SIG-M5 (cell line): Measurements from ENCODE around the gene NFKBIB.
"Not testable (repeated sequence)": the region's sequence is repeated elsewhere in the genome, so short reads cannot be mapped to it uniquely, and the experiment has no call there.

ENCODE experiments used
- DNase-seq: peaks from one replicate; lab custom pipeline; 2025; lab: John Stamatoyannopoulos, UW

The NFKBIB gene

GRCh38 chr19:38899447-38900201 lies at the start of gene NFKBIB, which contains the start of gene SIRT2:
TSS of gene NFKBIB (plus strand) at chr19:38899969. CDS start at chr19:38900033, 64 bp downstream.
TSS of gene SIRT2 (minus strand) at chr19:38899618. CDS start at chr19:38899521, 97 bp downstream.
- peak; percentile 98 for DNase-seq

GRCh38 chr19:38850436-38850975 lies 49.3 kb upstream of the NFKBIB start:
- DNase-seq = no peak

- DNase-seq = no peak
Measured at GRCh38 chr19:38850976-38851621, 48.7 kb upstream of the NFKBIB start.

- no peak for DNase-seq
Measured at GRCh38 chr19:38851622-38852230, 48.0 kb upstream of the NFKBIB start.

- peak; percentile 18 for DNase-seq
Measured at GRCh38 chr19:38852231-38853044, 47.3 kb upstream of the NFKBIB start.

GRCh38 chr19:38853214-38853613 lies 46.6 kb upstream of the NFKBIB start:
- no peak for DNase-seq

- DNase-seq = not testable (repeated sequence)
Measured at GRCh38 chr19:38854961-38855360, 44.8 kb upstream of the NFKBIB start.

GRCh38 chr19:38855751-38856150 lies 44.0 kb upstream of the NFKBIB start:
- DNase-seq = not testable (repeated sequence)

GRCh38 chr19:38856813-38857212 lies 43.0 kb upstream of the NFKBIB start:
- no peak for DNase-seq

GRCh38 chr19:38859631-38860204 lies 40.1 kb upstream of the NFKBIB start:
- not testable (repeated sequence) for DNase-seq

GRCh38 chr19:38861368-38861767 lies 38.4 kb upstream of the NFKBIB start:
- no peak for DNase-seq

- DNase-seq = no peak
Measured at GRCh38 chr19:38862321-38863059, 37.3 kb upstream of the NFKBIB start.

- DNase-seq = no peak
Measured at GRCh38 chr19:38867171-38867780, 32.5 kb upstream of the NFKBIB start.

GRCh38 chr19:38868551-38868950 lies 31.2 kb upstream of the NFKBIB start:
- no peak for DNase-seq

- no peak for DNase-seq
Measured at GRCh38 chr19:38869160-38869835, 30.5 kb upstream of the NFKBIB start.

- DNase-seq = no peak
Measured at GRCh38 chr19:38869836-38870607, 29.7 kb upstream of the NFKBIB start.

- no peak for DNase-seq
Measured at GRCh38 chr19:38870612-38871011, 29.2 kb upstream of the NFKBIB start.

- DNase-seq = not testable (repeated sequence)
Measured at GRCh38 chr19:38873400-38873799, 26.4 kb upstream of the NFKBIB start.
